NB4 (cell line): ENCODE results near the gene SESN3.

Source experiments
- POLR2A ChIP-seq: IDR thresholded peaks from 2 replicates; pipeline ENCODE4 v1.6.1; 2011; ENCODE audit warnings: mild to moderate bottlenecking; ENCODE audit not compliant: insufficient read length; ENCODE audit errors: extremely low read depth
- TF ChIP-seq, protein P1 (sequence below): IDR thresholded peaks from one replicate; pipeline ENCODE4 v1.5.1; 2012; ENCODE audit warnings: low read depth, low read length
- TF ChIP-seq, protein P2 (sequence below): IDR thresholded peaks from 2 replicates; pipeline ENCODE4 v1.6.1; 2011; ENCODE audit warnings: low read depth, low read length

DNA sequence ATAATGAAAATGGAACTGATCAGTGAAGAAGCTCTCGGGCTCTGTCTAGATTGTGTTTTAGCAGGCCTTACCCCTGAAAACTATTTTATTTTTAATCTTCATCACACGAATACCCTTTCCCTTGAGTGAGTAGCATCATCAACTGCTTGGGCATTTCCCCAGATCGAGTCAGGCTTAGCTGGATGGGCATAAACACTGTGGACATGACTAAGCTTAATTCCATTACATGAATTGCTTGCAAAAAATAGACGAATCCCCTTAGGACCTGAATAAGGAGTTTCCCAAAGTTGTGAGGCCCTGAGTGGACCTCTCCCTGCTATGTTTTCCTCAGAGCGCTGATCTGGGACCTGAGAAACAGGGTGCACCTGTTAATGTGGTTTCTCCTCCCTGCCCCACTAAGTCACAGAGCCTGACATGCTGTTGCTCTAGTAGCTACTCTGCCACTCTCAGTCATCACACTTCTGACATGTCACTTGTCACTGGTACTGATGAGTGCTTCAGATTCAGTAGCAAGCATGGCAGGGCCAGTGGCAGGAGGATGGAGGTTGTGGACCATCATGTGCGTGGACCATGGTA, 87.8 kb downstream of the SESN3 start:
- no peak for TF ChIP-seq POLR2A
- TF ChIP-seq, protein P1, sequence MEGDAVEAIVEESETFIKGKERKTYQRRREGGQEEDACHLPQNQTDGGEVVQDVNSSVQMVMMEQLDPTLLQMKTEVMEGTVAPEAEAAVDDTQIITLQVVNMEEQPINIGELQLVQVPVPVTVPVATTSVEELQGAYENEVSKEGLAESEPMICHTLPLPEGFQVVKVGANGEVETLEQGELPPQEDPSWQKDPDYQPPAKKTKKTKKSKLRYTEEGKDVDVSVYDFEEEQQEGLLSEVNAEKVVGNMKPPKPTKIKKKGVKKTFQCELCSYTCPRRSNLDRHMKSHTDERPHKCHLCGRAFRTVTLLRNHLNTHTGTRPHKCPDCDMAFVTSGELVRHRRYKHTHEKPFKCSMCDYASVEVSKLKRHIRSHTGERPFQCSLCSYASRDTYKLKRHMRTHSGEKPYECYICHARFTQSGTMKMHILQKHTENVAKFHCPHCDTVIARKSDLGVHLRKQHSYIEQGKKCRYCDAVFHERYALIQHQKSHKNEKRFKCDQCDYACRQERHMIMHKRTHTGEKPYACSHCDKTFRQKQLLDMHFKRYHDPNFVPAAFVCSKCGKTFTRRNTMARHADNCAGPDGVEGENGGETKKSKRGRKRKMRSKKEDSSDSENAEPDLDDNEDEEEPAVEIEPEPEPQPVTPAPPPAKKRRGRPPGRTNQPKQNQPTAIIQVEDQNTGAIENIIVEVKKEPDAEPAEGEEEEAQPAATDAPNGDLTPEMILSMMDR, result no peak
- TF ChIP-seq, protein P2, sequence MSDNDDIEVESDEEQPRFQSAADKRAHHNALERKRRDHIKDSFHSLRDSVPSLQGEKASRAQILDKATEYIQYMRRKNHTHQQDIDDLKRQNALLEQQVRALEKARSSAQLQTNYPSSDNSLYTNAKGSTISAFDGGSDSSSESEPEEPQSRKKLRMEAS, result no peak
